GM06990 (cell line): Measurements from ENCODE around the gene OR10A3.
A peak's percentile ranks its signal among the peaks of the same experiment; 100 is the strongest.

ENCODE experiments used
- DNase-seq: peaks from one replicate; pipeline ENCODE4 v3.0.0-alpha.2; 2011; ENCODE audit not compliant: insufficient read length; ENCODE audit errors: extremely low read depth
- H3K27me3 ChIP-seq: replicated peaks from 2 replicates; pipeline ENCODE4 v1.6.0; 2011; ENCODE audit warnings: low read length; ENCODE audit not compliant: control insufficient read depth, insufficient read depth
- H3K36me3 ChIP-seq: 2 replicates; pipeline ENCODE4 v1.5.1; 2011; ENCODE audit warnings: low read length; ENCODE audit not compliant: control insufficient read depth, insufficient read depth
- H3K4me3 ChIP-seq: replicated peaks from 2 replicates; pipeline ENCODE4 v1.5.1; 2011; ENCODE audit warnings: low read depth, mild to moderate bottlenecking, control low read depth, low read length
- CTCF ChIP-seq: IDR thresholded peaks from 2 replicates; pipeline ENCODE4 v1.5.1; 2011; ENCODE audit warnings: low read length, control low read depth, mild to moderate bottlenecking, inconsistent platforms; ENCODE audit not compliant: insufficient read depth, poor library complexity, severe bottlenecking

OR10A3 gene

GRCh38 chr11:7892059-7892699, 49.3 kb downstream of the OR10A3 start:
- Histone ChIP-seq H3K36me3 (no peaks in the 10 kb centered on the region), H3K4me3 (no peak overlapping the region), H3K27me3 (no peaks in the 10 kb centered on the region)
- TF ChIP-seq CTCF = no peak
- DNase-seq = peak; percentile 28

GRCh38 chr11:7890417-7891172, 50.9 kb downstream of the OR10A3 start:
- no peak for TF ChIP-seq CTCF
- Histone ChIP-seq H3K27me3 (no peaks in the 10 kb centered on the region), H3K4me3 (no peak overlapping the region), H3K36me3 (no peaks in the 10 kb centered on the region)
- DNase-seq = peak; percentile 13

GRCh38 chr11:7889985-7890384, 51.5 kb downstream of the OR10A3 start:
- peak; percentile 20 for DNase-seq
- Histone ChIP-seq H3K36me3 (no peaks in the 10 kb centered on the region), H3K27me3 (no peaks in the 10 kb centered on the region), H3K4me3 (no peak overlapping the region)
- TF ChIP-seq CTCF = no peak
